Suprapubic skin (tissue), 4 donors: Measurements from ENCODE around the gene CCND3. TPM values are rescaled to one million over a fixed set of nuclear protein-coding genes. Genes with fewer than 3 reads are reported as not detected.

Experiments
- DNase-seq, 2 donors: peaks; one replicate each; pipeline ENCODE4 v3.0.0-alpha.2; 2019; ENCODE audit warnings: low spot score in 2 of 2
- H3K27ac ChIP-seq: fragments of 200-600 bp; sonication (generic); one replicate; pipeline ENCODE4 v1.5.1; 2019
- H3K27me3 ChIP-seq: fragments of 200-600 bp; sonication (generic); one replicate; pipeline ENCODE4 v1.5.1; 2019
- H3K36me3 ChIP-seq: fragments of 200-600 bp; sonication (generic); one replicate; pipeline ENCODE4 v1.5.1; 2019
- H3K4me1 ChIP-seq: fragments of 200-600 bp; sonication (generic); one replicate; pipeline ENCODE4 v1.5.1; 2019
- H3K4me3 ChIP-seq: fragments of 200-600 bp; sonication (generic); one replicate; pipeline ENCODE4 v1.5.1; 2019; ENCODE audit warnings: mild to moderate bottlenecking
- H3K9me3 ChIP-seq: fragments of 200-600 bp; sonication (generic); one replicate; pipeline ENCODE4 v1.5.1; 2019
- CTCF ChIP-seq, 2 donors: fragments of 200-600 bp in 1 of 2; fragments of 450-650 bp in 1 of 2; sonication (generic) in 1 of 2; IDR thresholded peaks; one replicate each; pipeline ENCODE4 v1.5.1; 2016 to 2019; ENCODE audit warnings: antibody characterized with exemption in 2 of 2, mild to moderate bottlenecking in 1 of 2, moderate library complexity in 1 of 2
- EP300 ChIP-seq: sonication (generic); formaldehyde crosslinking; IDR thresholded peaks from one replicate; pipeline ENCODE4 v1.6.1; 2017; ENCODE audit warnings: antibody characterized with exemption
- POLR2A ChIP-seq, 2 donors: fragments of 450-650 bp; IDR thresholded peaks; one replicate each; pipeline ENCODE4 v1.6.1; 2017; ENCODE audit warnings: antibody characterized with exemption in 2 of 2, mild to moderate bottlenecking in 2 of 2, moderate library complexity in 2 of 2
- POLR2AphosphoS5 ChIP-seq, 3 donors: sonication (generic); formaldehyde crosslinking; IDR thresholded peaks; one replicate each; pipeline ENCODE4 v1.6.1; 2017; ENCODE audit warnings: antibody characterized with exemption in 3 of 3
- WGBS: methylation state at CpG from one replicate; pipeline ENCODE4 v1.1.5; 2018; 5-methylcytosine and 5-hydroxymethylcytosine counted together
- total RNA-seq, 4 donors: library from RNA; depleted of rRNA; stranded (reverse); fragments of >200 nt; gene quantifications; one replicate each; pipeline ENCODE4 v1.1.0, GENCODE V29; 2016

CCND3 gene
- total RNA-seq, 4 donors from 2014 or later: 106 to 214 (median 132) TPM

- DNase-seq: no peak
- Histone ChIP-seq H3K36me3 (peaks cover 86% of the 10 kb centered on the region), H3K27ac (no peak overlapping the region), H3K9me3 (no peaks in the 10 kb centered on the region), H3K27me3 (no peaks in the 10 kb centered on the region), H3K4me3 (no peak overlapping the region), H3K4me1 (no peaks in the 10 kb centered on the region)
- TF ChIP-seq POLR2A (IDR thresholded peaks at IDR 0.05) (no peak), POLR2AphosphoS5 (IDR thresholded peaks at IDR 0.05) (no peak), EP300 (no peak), CTCF (IDR thresholded peaks at IDR 0.05) (no peak)
- 86% methylated on average over 2 of the region's 6 CpGs for WGBS
Measured at GRCh38 chr6:41929924-41930323, 11.7 kb downstream of the CCND3 start.

GRCh38 chr6:41927253-41927652 is 14.4 kb downstream of the CCND3 start:
- TF ChIP-seq POLR2AphosphoS5 (IDR thresholded peaks at IDR 0.05): no peak
- DNase-seq: no peak
- WGBS: 84% methylated on average over 6 of the region's 6 CpGs
- peaks cover 61% of the 10 kb centered on the region for H3K36me3 ChIP-seq
- H3K4me1 ChIP-seq: peaks cover 21% of the 10 kb centered on the region
- H3K27me3 ChIP-seq: no peaks in the 10 kb centered on the region
- H3K9me3 ChIP-seq: no peaks in the 10 kb centered on the region
- H3K4me3 ChIP-seq: no peak overlapping the region
- no peak overlapping the region for H3K27ac ChIP-seq

GRCh38 chr6:41922154-41922553 is 19.5 kb downstream of the CCND3 start:
- Histone ChIP-seq H3K27me3 (no peaks in the 10 kb centered on the region), H3K36me3 (peaks cover 11% of the 10 kb centered on the region), H3K4me3 (peak overlapping the region; percentile 79), H3K4me1 (peaks cover 51% of the 10 kb centered on the region), H3K9me3 (no peaks in the 10 kb centered on the region), H3K27ac (no peak overlapping the region)
- WGBS: 3% methylated on average over 7 of the region's 7 CpGs
- DNase-seq: no peak
- TF ChIP-seq POLR2A (IDR thresholded peaks at IDR 0.05) (no peak), EP300 (no peak), CTCF (IDR thresholded peaks at IDR 0.05) (no peak), POLR2AphosphoS5 (IDR thresholded peaks at IDR 0.05) (no peak)

- H3K36me3 ChIP-seq: peaks cover 10% of the 10 kb centered on the region
- H3K9me3 ChIP-seq: no peaks in the 10 kb centered on the region
- WGBS: 2% methylated on average over 20 of the region's 20 CpGs
- no peak for DNase-seq
- TF ChIP-seq CTCF (IDR thresholded peaks at IDR 0.05): no peak
- peak overlapping the region; percentile 93 for H3K27ac ChIP-seq
- H3K4me1 ChIP-seq: peaks cover 51% of the 10 kb centered on the region
- peak overlapping the region; percentile 79 for H3K4me3 ChIP-seq
- no peaks in the 10 kb centered on the region for H3K27me3 ChIP-seq
Measured at GRCh38 chr6:41921712-41921998, 20.0 kb downstream of the CCND3 start.

- WGBS: 0% methylated on average over 37 of the region's 55 CpGs
- H3K4me1 ChIP-seq: peaks cover 51% of the 10 kb centered on the region
Measured at GRCh38 chr6:41920921-41921711, 20.5 kb downstream of the CCND3 start, which contains the start of the genes BYSL and MED20. Gene BYSL, plus strand, starts transcription at chr6:41921499. Its CDS starts 64 bp downstream, at chr6:41921563. Gene MED20, minus strand, starts transcription at chr6:41921139. Its CDS starts 121 bp downstream, at chr6:41921018.

More at GRCh38 chr6:41920921-41921711, 20.5 kb downstream of the CCND3 start, which contains the start of the genes BYSL and MED20:
- peak; percentile 94 for DNase-seq
- Histone ChIP-seq H3K27me3 (no peaks in the 10 kb centered on the region), H3K9me3 (no peaks in the 10 kb centered on the region), H3K4me3 (peak within 1 kb of the TSS; percentile 79), H3K36me3 (peaks cover 15% of the 10 kb centered on the region), H3K27ac (peak within 1 kb of the TSS; percentile 93)
- TF ChIP-seq POLR2AphosphoS5 (IDR thresholded peaks at IDR 0.05) (peak in 2 of 3 donors; percentile 25 to 68), EP300 (no peak), CTCF (IDR thresholded peaks at IDR 0.05) (peak; percentile 94 to 98), POLR2A (IDR thresholded peaks at IDR 0.05) (peak in 1 of 2 donors; percentile 40)
